GM18526 (cell line): ENCODE data around the gene CHPF2.

Experiments
- POLR2A ChIP-seq: IDR thresholded peaks from 3 replicates; pipeline ENCODE4 v1.6.1; 2011; ENCODE audit not compliant: insufficient read length; ENCODE audit errors: extremely low read depth

CHPF2 gene

DNA sequence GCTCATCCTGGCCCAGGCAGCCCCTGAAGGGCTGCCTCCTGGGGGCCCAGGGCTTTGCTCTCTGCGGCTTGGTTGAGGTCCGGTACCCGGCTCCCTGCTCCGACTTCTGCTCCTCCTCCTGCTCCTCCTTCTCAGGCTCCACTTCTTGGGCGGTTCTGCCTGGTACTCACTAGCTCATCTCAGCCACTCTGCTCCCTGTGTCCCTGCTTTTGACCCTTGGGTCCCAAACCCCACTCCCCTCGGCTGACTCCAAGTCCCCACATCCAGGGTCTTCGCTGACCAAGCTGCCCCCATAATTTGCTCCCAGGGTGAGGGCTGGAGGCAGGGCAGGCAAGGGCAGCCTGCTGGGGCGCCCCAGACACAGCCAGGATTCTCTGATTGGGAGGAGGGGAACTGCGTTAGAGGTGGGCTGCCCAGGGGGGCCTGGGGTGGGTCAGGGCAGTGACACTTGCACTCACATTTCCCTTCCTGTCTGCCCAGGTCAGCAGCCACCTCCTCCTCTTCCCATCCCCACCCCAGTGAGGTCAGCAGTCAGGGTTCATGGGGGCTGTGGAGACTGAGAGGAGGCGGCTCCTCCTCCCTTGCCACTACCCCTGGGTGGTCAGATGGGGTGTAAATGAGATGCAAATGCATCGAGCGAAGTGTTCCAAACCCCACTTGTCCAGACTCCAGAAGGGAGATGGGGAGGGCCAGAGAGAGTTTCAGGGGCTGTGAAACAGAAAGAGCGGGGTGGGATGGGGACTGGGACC is 14.0 kb downstream of the CHPF2 start:
- no peak for TF ChIP-seq POLR2A

DNA sequence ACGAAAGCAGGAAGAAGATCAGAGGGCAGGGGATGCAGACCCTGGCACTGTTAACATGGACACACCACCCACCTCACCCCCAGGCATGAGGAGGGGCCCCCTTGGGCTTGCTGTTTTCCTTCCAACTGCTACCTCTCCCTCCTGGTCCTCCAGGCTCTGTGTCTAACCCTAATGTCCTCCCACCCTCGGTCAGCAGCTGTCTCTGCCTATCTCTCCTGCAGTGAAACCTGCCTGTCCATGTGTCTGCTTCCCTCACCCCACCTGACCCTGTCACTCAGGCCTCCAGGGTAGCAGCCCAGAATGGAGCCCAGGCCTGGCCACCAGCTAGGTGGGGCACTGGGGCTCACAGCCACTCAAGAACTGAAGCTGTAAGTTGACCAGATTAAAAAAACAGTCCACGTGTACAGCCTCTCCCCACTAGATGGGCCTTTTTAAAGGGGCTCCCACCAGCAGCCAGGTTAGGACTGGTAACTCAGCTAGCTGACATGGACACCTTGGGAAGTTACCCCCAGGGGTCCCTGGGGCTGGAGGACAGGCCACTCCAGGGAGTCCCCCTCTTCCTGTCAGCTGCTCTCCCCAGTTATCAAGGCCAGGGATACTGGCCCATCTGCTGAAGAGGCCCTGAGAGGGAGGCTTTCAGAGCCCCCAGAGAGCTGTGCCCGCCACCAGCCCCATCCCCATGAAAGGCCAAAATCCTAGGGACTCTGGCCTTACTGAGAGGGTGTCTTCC is 14.7 kb downstream of the CHPF2 start:
- no peak for TF ChIP-seq POLR2A

DNA sequence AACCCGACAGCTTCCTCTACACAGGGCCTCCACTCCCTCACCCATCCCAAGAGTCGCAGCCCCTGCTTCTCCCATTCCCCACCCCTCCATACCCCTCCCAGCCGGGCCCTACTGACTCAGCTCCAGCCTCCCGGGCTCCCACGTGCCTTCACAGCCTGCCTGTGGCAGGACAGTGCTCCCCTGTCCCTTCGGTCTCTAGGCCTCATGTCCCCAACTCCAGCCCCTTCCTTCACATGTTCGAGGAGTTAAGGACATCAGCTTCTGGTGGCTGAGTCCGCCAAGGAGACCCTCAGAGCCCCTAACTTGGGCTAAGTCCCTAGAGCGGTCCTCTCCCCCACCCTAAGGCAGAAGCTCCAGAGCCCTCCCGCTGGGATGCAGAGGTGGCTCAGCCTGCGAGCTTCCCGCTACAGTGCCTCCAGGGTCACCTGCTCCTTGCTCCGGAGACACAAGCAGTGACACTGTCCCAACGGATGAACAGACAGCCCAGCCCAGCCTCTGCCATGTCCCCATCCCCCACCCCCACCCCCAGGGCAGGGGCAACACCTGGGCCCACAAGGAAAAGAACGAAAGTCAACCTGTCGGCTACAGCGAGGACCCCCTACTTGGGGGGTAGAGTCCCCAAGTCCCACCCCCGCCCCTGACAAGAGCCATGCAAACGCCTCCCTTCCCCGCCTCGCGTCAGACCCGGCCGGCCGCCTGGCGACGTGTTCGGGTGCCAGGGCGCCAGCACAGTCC is 15.5 kb downstream of the CHPF2 start:
- TF ChIP-seq POLR2A = no peak

DNA sequence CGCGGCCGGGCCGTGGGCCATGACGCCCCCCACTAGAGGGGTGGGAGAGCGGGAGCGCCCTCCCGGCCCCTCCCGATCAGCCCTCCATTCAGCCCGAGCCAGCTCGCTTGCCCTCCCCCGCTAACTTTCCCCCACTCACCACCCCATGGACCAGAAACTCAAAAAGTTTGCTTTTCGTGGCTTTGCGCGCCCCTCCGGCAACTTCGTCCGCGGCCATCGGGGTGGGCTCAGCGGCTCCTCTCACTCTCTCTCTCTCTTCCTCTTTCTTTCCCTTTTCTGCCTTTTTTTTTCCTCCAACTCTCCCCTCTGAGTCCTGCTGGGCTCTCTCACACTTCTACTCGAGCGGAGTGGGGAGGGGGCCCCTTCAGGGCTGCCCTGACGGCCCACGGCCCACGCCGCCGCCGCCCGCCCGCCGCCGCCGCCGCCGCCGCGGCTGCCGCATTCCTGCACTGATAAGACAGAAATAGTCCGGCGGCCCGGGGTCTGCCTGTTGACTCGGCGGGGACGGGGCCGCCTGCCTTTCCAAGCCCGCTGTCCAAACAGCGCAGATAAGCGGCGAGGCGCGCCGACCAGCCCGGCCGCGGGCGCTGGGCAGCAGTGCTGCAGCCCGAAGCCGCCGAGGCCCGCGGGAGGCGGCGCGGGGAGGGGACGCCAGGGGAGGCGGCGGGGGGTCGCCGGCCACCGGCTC is 16.2 kb downstream of the CHPF2 start, which contains the start of gene SMARCD3:
SMARCD3 (minus strand) TSS at position 349 of the 688 bp plus-strand sequence; CDS start at position 217, 132 bp downstream.
- TF ChIP-seq POLR2A = no peak

DNA sequence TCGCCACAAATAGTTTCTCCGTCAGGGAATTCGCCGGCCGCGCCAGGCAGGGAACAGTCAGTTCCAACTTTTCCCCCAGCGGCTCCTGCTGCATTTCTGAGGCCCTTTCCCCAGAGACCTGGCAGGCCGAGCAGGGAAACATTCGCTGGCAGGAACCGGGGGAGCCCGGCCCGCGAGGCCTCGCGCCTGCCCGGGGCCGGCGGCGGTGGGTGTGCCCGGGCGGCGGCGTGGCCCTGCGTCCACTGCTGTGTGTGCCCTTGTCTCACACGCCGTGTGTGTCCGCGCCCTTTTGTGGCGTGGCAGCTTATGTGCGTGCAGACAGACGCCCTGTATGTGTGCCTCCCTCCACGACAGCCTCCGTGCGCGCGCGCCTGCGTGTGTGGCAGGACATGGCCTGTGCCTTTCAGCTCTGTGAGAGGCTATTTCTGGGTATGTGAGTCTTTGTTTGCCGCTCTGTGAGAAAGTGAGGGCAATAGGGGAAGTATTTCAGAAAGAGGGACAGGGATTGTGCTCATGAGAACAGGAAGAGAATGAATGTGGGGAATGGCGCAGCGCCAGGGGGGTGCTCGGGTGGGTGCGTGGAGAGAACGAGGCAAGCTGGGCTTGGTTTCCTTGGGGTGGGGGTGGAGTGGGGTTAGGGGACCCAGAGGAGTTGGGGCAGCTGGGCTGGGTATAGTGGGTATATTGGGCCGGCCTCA is 16.9 kb downstream of the CHPF2 start:
- no peak for TF ChIP-seq POLR2A

DNA sequence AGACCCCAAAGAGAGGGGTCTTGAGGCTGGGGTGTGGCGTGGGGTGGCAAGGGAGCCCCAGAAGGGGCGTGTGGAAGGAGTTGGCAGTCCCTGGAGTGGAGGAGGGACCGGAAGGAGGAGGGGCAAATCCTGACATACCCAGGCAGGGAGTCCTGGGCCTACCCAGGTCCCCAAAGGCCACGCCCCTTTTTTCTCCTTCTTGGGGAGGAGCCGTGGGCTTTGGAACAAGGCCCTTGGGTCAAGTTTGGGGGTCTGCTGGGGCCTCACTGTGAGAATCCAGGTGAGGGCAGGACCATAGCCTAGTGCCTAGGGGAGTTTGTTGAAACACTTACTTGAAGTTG is 17.4 kb downstream of the CHPF2 start:
- no peak for TF ChIP-seq POLR2A

DNA sequence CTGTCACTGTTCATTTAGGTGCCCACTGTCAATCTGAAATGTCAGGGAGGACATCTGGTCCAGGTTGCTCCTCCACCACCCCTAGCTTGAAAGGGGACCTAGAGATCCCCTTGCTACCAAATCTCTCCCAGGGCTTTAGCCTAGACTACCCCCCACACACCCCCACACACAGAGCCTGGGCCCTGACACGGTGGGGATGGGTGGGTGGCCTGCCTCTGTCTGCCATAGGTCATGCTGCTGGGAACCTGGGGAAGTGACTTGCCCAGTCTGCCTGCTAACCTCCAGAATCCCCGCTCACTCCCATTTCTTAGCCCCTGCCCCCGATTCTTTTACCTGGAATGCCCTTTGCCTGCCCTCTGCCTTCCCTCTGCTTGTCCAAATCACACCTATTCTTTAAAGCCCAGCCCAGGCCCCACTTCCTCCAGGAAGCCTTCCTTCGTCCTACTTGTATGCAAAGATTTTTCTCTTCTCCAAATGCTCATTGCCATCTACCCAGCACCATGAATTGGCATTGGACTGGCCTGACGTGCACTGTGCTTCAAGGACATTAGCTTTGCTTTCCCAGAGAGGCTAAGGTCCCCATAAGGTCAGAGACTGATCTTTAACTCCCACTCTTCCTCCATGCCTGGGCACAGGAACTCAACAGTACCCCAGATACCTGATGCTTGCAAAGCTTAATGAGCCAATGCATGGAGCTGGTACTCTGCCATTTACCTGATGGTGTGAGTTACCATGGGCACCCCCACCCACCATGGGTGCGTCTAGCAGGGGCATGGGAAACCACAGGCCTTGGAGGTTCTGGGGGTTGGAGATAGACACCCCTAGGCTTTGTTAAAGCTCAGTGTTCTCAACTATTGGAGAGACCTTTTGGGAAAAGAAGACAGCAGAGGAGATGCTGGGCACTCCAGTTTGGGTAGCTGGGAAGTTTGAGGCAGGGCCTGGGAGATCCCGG is 18.2 kb downstream of the CHPF2 start:
- TF ChIP-seq POLR2A = no peak

DNA sequence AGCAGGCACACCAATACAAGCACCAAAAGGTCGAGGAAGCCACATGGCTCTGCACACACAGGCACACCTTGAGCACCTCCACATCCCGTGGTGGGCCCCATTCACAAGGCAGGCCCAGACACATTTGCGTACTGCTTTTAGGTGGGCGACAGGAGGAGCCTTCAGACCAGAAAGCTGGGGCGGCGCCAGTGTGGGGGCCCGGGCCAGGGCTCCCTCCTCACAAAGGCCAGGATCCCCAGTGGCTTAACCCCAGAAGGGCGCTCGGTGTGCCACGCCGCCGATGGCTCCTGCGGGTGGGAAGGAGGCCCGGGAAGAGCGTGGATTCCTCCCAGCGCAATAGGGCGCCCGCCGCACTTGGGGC is 19.0 kb downstream of the CHPF2 start:
- no peak for TF ChIP-seq POLR2A

DNA sequence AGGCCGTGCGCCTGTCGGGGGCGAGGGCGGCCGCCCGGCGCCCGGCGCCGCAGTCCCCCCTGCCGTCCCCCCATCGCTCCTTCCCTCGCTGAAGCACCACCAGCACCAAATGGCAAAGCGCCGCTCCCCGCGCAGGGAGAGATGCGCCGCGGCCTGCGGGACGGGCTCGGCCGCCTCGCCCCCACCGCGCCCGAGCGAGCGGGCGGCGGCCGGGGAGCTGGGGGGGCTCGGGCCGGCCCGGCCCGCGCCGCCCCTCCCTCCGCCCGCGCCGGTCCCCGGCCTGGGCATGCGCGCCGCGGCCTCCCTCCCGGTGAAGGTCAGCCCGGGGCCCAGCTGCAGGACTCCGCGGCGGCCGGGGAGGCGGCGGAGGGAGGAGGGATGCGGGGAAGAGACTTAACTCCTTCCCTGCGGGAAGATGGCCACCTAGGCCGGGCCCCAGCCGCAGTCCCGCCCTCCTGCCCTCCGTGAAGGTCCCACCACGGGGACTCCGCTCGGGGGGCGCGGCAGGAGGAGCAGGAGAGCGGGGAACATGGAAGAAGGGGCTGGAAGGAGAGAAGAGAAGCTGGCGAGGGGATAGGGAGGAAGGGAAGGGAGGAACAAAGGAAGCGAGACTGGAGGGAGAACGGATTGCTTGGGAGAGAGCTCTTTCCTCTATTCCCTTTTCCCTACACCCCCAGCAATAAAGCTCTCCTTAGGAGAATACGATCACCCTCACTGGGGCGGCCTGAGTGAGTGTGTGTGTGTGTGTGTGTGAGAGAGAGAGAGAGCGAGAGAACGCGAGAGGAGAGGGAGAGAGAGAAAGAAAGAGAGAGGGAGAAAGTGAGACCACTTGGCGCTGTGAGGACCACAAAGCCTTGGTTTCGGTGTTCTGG is 19.6 kb downstream of the CHPF2 start:
- TF ChIP-seq POLR2A = no peak

DNA sequence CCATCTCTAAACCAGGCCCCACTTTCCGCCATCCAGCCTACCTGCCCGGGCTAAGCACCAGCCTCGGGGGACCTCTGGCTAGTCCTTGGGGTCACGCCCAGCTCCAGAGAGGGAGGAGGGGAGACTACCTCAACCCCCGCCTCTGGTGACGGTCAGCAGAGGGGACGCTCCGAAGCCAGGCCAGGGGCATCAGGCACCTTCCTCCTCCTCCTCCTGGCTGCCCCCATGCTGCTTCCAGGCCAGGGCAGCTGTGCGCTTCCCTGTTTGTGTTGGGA is 20.2 kb downstream of the CHPF2 start:
- no peak for TF ChIP-seq POLR2A

DNA sequence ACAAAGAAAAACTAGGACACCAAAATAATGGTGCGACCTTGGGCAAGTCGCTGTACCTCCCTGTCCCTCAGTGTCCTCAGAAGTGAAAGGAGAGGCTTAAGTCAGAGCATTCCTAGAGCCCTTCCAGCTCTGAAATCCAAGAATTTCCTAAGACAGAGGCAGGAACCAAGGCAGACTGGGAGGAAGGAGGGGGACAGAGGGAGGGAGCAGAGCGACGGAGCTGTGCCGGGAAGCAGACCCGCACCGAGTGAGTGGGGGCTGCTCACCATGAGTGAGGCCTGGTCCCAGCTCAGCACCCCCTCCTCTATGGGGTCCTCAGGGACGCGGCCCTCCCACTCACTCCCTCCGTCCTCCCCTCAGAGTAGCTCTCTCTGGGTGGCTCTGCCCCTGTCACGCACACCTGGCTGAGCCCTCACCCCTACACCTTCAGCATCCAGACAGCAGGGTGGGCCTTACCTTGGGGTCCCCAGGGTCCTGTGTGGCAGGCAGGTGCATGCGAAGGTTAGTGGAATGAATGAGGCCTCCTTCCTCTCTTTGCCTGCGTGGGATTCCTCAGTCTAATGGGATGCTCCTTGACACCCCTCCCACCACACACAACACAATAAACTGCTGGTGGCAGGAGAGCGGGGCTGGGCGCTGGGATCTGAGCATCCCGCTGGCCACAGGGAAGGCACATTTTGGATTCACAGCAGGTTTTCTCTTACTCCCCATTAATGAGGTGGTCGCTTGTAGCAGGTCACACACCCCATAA is 20.9 kb downstream of the CHPF2 start:
- no peak for TF ChIP-seq POLR2A

DNA sequence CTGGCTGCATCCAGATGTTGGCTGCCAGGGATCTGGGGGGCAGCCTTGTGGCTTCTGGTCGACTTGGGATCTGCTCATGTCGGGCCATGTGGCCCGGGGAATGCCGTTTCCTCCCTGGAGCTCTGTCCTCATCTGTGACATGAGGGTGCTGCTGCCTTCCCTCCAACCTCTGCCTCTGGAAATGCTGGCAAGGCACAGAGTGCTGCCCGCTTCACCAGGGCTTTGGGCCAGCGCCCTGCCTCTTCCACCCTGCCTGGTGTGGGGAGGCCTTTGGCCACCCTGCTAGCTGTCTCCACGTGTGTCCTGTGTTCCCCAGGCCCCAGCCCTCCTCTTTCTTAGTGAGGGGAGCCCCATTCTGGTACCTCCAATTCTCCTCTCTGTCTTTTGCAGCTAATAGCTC is 22.0 kb downstream of the CHPF2 start:
- TF ChIP-seq POLR2A = no peak

DNA sequence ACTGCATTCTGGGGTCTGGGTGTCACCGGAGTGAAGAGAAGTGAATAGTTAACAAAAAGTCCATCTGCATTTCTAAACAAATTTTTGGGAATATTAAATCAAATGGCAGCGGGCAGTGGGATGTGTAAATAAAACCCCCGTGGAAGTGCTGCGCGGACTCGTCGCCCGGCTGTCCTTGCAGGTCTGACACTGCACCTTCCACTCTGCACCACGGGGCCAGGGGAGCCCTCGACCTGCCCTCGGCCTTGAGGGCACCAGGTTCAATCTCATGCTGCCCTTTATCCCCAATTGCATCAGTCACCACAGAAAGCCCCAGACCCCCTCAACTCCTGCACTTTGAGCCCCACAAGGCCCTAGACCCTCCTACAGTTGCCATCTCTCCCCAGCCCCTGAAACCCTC is 22.6 kb downstream of the CHPF2 start:
- TF ChIP-seq POLR2A = no peak

DNA sequence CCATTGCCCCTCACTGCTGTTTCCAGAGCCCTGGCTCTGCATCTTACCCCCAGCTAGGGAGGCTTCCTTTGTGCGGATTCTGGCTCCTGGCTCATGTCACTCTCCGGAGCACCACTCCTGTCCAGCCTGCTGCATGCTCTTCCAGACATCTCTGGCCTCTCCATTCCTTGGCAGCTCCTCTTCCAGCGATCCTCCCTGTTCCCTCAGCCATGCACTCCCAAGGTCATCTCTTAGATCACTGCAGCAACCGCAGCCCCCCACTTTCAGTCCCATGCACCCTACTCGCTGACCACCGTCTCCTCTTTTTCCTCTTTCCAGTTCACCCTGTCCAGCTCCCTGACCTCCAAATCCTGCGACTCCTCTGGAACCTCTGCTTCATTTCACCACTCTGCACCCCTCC is 23.1 kb downstream of the CHPF2 start:
- no peak for TF ChIP-seq POLR2A
